Fibroblast of pulmonary artery (primary cell): ENCODE data around the gene DNAH9.

Experiments
- DNase-seq: peaks from one replicate; pipeline ENCODE4 v3.0.0-alpha.2; 2010; ENCODE audit warnings: low read depth
- H3K4me3 ChIP-seq: replicated peaks from 2 replicates; pipeline ENCODE4 v1.5.1; 2011; ENCODE audit warnings: low read depth, mild to moderate bottlenecking, control low read depth, low read length, moderate library complexity
- CTCF ChIP-seq: IDR thresholded peaks from 2 replicates; pipeline ENCODE4 v1.5.1; 2011; ENCODE audit warnings: mild to moderate bottlenecking, control low read depth, low read length, inconsistent platforms; ENCODE audit errors: missing control alignments

DNAH9 gene

GRCh38 chr17:11625878-11626277 is 27.6 kb downstream of the DNAH9 start:
- DNase-seq: no peak
- no peak overlapping the region for H3K4me3 ChIP-seq
- no peak for TF ChIP-seq CTCF

GRCh38 chr17:11627301-11627940 is 29.2 kb downstream of the DNAH9 start:
- no peak for DNase-seq
- no peak for TF ChIP-seq CTCF
- H3K4me3 ChIP-seq: no peak overlapping the region

GRCh38 chr17:11628374-11628773 is 30.1 kb downstream of the DNAH9 start:
- TF ChIP-seq CTCF: no peak
- H3K4me3 ChIP-seq: no peak overlapping the region
- no peak for DNase-seq

- no peak for DNase-seq
- no peak overlapping the region for H3K4me3 ChIP-seq
- TF ChIP-seq CTCF: no peak
These were observed 30.6 kb downstream of the DNAH9 start for GRCh38 chr17:11628831-11629230.

GRCh38 chr17:11636771-11637170 is 38.5 kb downstream of the DNAH9 start:
- H3K4me3 ChIP-seq: no peak overlapping the region
- no peak for TF ChIP-seq CTCF
- no peak for DNase-seq

GRCh38 chr17:11637796-11638195 is 39.5 kb downstream of the DNAH9 start:
- DNase-seq: no peak
- no peak overlapping the region for H3K4me3 ChIP-seq
- TF ChIP-seq CTCF: no peak

GRCh38 chr17:11638700-11639265 is 40.5 kb downstream of the DNAH9 start:
- no peak overlapping the region for H3K4me3 ChIP-seq
- TF ChIP-seq CTCF: no peak
- DNase-seq: no peak
